Osteocyte (in vitro differentiated cells): ENCODE results near the gene RAB24. TPM values are rescaled to one million over a fixed set of nuclear protein-coding genes. Genes with fewer than 3 reads are reported as not detected.

ENCODE experiments used
- DNase-seq: peaks from one replicate; pipeline ENCODE4 v3.0.0; 2021; ENCODE audit warnings: mixed read lengths; ENCODE audit not compliant: unreplicated experiment; ENCODE audit errors: extremely low spot score
- H3K27ac Mint-ChIP-seq: one replicate; pipeline ENCODE4 v1.8.0; 2021; ENCODE audit warnings: mild to moderate bottlenecking, mixed read lengths; ENCODE audit not compliant: unreplicated experiment
- H3K27me3 Mint-ChIP-seq: one replicate; pipeline ENCODE4 v1.8.0; 2021; ENCODE audit warnings: mixed read lengths; ENCODE audit not compliant: unreplicated experiment
- H3K36me3 Mint-ChIP-seq: one replicate; pipeline ENCODE4 v1.8.0; 2021; ENCODE audit warnings: mixed read lengths; ENCODE audit not compliant: unreplicated experiment
- H3K4me1 Mint-ChIP-seq: one replicate; pipeline ENCODE4 v1.8.0; 2021; ENCODE audit warnings: mixed read lengths; ENCODE audit not compliant: unreplicated experiment
- H3K4me3 Mint-ChIP-seq: one replicate; pipeline ENCODE4 v1.8.0; 2021; ENCODE audit warnings: mild to moderate bottlenecking, moderate library complexity, mixed read lengths; ENCODE audit not compliant: unreplicated experiment
- H3K9me3 Mint-ChIP-seq: one replicate; pipeline ENCODE4 v1.8.0; 2021; ENCODE audit warnings: mixed read lengths; ENCODE audit not compliant: unreplicated experiment
- CTCF ChIP-seq: fragments of 200-600 bp; sonication (generic); IDR thresholded peaks from 2 replicates; pipeline ENCODE4 v1.5.0; 2021; ENCODE audit warnings: antibody characterized with exemption, mild to moderate bottlenecking, moderate library complexity
- total RNA-seq: library from RNA; stranded (reverse); gene quantifications from 2 replicates; pipeline ENCODE4 v1.2.1, GENCODE V29; 2021

The RAB24 gene
- total RNA-seq, 1 donor from 2014 or later: 49.5 TPM

DNA sequence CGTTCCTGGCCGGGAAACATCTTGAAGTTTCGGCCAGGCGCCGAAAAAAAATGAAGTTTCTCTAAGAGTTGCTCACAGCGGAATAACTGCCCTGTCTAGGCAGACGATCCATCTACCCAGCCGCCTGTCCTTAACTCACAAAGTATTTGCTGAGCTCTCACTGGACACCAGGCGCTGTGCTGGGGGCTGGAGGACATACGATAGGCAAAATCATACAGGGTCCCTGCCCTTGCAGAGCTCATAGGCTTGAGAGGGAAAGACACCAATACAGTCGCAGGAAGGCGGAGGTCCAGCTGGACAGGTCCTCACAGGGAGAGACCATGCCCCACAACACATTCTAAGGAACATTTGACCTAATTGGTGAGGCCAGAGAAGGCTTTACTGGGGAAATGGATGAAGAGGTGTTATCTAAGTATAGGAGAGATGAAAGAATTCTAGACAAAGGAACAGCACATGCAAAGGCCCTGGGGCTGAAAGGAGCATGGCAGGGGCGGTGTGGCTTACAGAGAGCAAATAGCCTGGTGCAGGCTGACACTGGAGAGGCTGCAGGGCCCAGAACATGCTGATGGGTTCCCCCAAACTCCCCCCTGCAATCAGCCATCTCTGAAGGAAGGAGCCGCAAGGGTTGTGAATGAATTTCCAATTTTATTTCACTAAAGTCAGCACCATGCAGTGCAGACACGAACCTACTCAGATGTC, 10.2 kb upstream of the RAB24 start:
- Mint-ChIP-seq H3K27me3 (no peaks in the 10 kb centered on the region), H3K27ac (no peak overlapping the region), H3K4me1 (peaks cover 29% of the 10 kb centered on the region), H3K4me3 (no peak overlapping the region), H3K36me3 (peaks cover 2% of the 10 kb centered on the region), H3K9me3 (no peaks in the 10 kb centered on the region)
- no peak for TF ChIP-seq CTCF
- no peak for DNase-seq

DNA sequence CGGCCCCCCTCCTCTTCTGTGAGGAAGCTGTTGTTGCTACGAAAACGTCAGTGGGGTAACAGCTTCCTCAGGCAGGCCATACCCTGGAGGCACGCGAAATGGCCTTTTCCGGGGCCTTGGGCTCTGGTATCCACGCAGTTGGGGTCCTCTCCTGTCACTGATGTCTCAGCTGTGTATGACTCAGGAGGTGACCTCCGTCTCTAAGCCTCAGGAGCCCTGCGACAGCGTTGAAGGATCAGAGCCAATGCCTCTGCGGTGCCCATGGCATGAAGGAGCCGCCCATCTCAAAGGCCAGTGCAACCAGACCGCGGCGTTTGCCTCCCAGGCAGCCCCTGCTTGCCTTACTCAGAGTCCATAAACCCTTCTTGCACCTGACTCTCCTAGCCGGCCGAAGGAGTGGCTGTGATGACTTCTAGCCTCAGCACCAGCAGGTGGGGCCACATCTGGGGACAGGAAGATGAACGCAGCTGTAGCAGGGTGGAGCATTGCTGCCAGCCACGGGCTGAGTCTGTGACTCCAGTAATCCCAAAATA, 9.2 kb upstream of the RAB24 start:
- peaks cover 26% of the 10 kb centered on the region for H3K4me1 Mint-ChIP-seq

GRCh38 chr5:177311723-177312648, 8.5 kb upstream of the RAB24 start, which contains the start of gene MXD3:
Gene MXD3, minus strand, starts transcription at chr5:177311898. Its CDS starts 68 bp downstream, at chr5:177311830.
- peak; percentile 98 for DNase-seq
- Mint-ChIP-seq H3K27me3 (no peaks in the 10 kb centered on the region), H3K4me3 (peak within 1 kb of the TSS; percentile 80), H3K36me3 (peaks cover 3% of the 10 kb centered on the region), H3K27ac (peak within 1 kb of the TSS; percentile 73), H3K4me1 (peaks cover 26% of the 10 kb centered on the region), H3K9me3 (no peaks in the 10 kb centered on the region)
- TF ChIP-seq CTCF: no peak

More for the DNA sequence above, 9.2 kb upstream of the RAB24 start:
- peak overlapping the region; percentile 3 for H3K27ac Mint-ChIP-seq
- peaks cover 2% of the 10 kb centered on the region for H3K36me3 Mint-ChIP-seq
- H3K4me3 Mint-ChIP-seq: peak overlapping the region; percentile 48
- H3K9me3 Mint-ChIP-seq: no peaks in the 10 kb centered on the region
- no peaks in the 10 kb centered on the region for H3K27me3 Mint-ChIP-seq
- no peak for DNase-seq
- no peak for TF ChIP-seq CTCF

DNA sequence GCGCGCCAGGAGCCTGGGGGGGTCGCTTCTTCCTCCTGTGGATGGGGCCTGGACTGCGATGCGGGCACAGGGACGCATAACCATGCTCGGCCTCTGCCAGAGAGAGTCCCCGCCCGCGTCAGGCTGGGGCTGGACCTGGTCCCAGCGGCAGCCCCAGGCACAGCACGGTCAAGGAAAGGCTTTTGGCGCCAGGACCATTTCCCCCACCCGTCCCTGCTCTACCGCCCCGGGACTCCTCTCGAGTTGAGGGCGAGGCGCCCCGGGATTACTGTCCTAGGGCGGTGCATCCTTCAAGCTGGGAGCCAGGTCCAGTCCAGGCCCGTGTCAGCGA, 7.8 kb upstream of the RAB24 start:
- Mint-ChIP-seq H3K4me1 (peaks cover 29% of the 10 kb centered on the region), H3K27ac (peak overlapping the region; percentile 34), H3K27me3 (no peaks in the 10 kb centered on the region), H3K9me3 (no peaks in the 10 kb centered on the region), H3K4me3 (peak overlapping the region; percentile 80), H3K36me3 (peaks cover 6% of the 10 kb centered on the region)
- no peak for DNase-seq
- TF ChIP-seq CTCF: no peak
